Glutamatergic neuron (in vitro differentiated cells): ENCODE data around the gene DPEP2. TPM values are rescaled to one million over a fixed set of nuclear protein-coding genes. Genes with fewer than 3 reads are reported as not detected.
A peak's percentile ranks its signal among the peaks of the same experiment; 100 is the strongest.
"Not testable (repeated sequence)": the region's sequence is repeated elsewhere in the genome, so short reads cannot be mapped to it uniquely, and the experiment has no call there.

Experiments
- DNase-seq: peaks from one replicate; pipeline ENCODE4 v3.0.0; 2022
- H3K27ac Mint-ChIP-seq: one replicate; pipeline ENCODE4 v1.8.0; 2020; ENCODE audit warnings: mild to moderate bottlenecking, mixed read lengths, inconsistent platforms; ENCODE audit not compliant: unreplicated experiment
- H3K27me3 Mint-ChIP-seq: one replicate; pipeline ENCODE4 v1.8.0; 2020; ENCODE audit warnings: mild to moderate bottlenecking, moderate library complexity, mixed read lengths, inconsistent platforms; ENCODE audit not compliant: unreplicated experiment
- H3K36me3 Mint-ChIP-seq: one replicate; pipeline ENCODE4 v1.8.0; 2020; ENCODE audit warnings: mild to moderate bottlenecking, mixed read lengths, inconsistent platforms; ENCODE audit not compliant: unreplicated experiment
- H3K4me1 Mint-ChIP-seq: one replicate; pipeline ENCODE4 v1.8.0; 2020; ENCODE audit warnings: mild to moderate bottlenecking, low read depth, mixed read lengths, inconsistent platforms; ENCODE audit not compliant: unreplicated experiment
- H3K4me3 Mint-ChIP-seq: one replicate; pipeline ENCODE4 v1.8.0; 2020; ENCODE audit warnings: mild to moderate bottlenecking, mixed read lengths, inconsistent platforms; ENCODE audit not compliant: unreplicated experiment
- H3K9me3 Mint-ChIP-seq: one replicate; pipeline ENCODE4 v1.8.0; 2020; ENCODE audit warnings: mild to moderate bottlenecking, moderate library complexity, mixed read lengths, inconsistent platforms; ENCODE audit not compliant: unreplicated experiment
- long read RNA-seq: library from polyadenylated mRNA; unstranded; transcript quantifications from one replicate; pipeline ENCODE4 v2.0.0, GENCODE V29; 2020; ENCODE audit not compliant: unreplicated experiment
- total RNA-seq: library from RNA; stranded (reverse); fragmentation: NEBNext Ultra II Directional; extraction: Animal tissue kit (Norgen Biotek cat#: 25700); gene quantifications from one replicate; pipeline ENCODE4 v1.2.1, GENCODE V29; 2021; ENCODE audit not compliant: unreplicated experiment
- TF ChIP-seq, protein P1 (sequence below): fragments of 200-600 bp; sonication (generic); IDR thresholded peaks from one replicate; pipeline ENCODE4 v1.5.0; 2021; ENCODE audit not compliant: partially characterized antibody, unreplicated experiment

The DPEP2 gene, protein sequence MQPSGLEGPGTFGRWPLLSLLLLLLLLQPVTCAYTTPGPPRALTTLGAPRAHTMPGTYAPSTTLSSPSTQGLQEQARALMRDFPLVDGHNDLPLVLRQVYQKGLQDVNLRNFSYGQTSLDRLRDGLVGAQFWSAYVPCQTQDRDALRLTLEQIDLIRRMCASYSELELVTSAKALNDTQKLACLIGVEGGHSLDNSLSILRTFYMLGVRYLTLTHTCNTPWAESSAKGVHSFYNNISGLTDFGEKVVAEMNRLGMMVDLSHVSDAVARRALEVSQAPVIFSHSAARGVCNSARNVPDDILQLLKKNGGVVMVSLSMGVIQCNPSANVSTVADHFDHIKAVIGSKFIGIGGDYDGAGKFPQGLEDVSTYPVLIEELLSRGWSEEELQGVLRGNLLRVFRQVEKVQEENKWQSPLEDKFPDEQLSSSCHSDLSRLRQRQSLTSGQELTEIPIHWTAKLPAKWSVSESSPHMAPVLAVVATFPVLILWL
- total RNA-seq = not detected
- long read RNA-seq = 0 reads

GRCh38 chr16:67998779-67999688, at the start of gene DPEP2:
DPEP2 (minus strand) TSS chr16:67999484; CDS start chr16:67993212, 6,272 bp downstream.
- H3K4me1 Mint-ChIP-seq, H3K4me3 Mint-ChIP-seq, H3K9me3 Mint-ChIP-seq, DNase-seq, H3K27me3 Mint-ChIP-seq, H3K36me3 Mint-ChIP-seq, H3K27ac Mint-ChIP-seq: not testable (repeated sequence)

DNA sequence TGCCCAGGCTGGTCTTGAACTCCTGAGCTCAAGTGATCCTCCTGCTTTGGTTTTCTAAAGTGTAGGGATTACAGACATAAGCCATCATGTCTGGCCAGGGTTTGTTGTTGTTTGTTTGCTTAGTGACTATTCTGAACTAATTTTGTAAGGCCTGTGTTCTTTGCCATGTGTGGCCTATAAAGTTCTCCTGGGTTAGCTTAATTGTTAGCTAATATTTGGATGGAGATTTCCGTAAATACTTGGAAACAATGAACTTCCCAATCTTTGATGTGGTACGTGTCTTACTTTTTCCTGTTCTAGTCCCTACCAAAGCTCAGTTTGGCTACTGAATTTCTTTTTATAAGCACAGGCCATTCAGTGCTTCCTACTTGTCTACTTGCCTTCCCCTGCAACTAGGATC, 48.7 kb upstream of the DPEP2 start:
- Mint-ChIP-seq H3K4me1 (no peaks in the 10 kb centered on the region), H3K27me3 (no peaks in the 10 kb centered on the region), H3K27ac (no peak overlapping the region), H3K9me3 (no peaks in the 10 kb centered on the region), H3K4me3 (no peak overlapping the region), H3K36me3 (no peaks in the 10 kb centered on the region)
- TF ChIP-seq, protein P1, sequence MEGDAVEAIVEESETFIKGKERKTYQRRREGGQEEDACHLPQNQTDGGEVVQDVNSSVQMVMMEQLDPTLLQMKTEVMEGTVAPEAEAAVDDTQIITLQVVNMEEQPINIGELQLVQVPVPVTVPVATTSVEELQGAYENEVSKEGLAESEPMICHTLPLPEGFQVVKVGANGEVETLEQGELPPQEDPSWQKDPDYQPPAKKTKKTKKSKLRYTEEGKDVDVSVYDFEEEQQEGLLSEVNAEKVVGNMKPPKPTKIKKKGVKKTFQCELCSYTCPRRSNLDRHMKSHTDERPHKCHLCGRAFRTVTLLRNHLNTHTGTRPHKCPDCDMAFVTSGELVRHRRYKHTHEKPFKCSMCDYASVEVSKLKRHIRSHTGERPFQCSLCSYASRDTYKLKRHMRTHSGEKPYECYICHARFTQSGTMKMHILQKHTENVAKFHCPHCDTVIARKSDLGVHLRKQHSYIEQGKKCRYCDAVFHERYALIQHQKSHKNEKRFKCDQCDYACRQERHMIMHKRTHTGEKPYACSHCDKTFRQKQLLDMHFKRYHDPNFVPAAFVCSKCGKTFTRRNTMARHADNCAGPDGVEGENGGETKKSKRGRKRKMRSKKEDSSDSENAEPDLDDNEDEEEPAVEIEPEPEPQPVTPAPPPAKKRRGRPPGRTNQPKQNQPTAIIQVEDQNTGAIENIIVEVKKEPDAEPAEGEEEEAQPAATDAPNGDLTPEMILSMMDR = no peak
- DNase-seq = no peak

DNA sequence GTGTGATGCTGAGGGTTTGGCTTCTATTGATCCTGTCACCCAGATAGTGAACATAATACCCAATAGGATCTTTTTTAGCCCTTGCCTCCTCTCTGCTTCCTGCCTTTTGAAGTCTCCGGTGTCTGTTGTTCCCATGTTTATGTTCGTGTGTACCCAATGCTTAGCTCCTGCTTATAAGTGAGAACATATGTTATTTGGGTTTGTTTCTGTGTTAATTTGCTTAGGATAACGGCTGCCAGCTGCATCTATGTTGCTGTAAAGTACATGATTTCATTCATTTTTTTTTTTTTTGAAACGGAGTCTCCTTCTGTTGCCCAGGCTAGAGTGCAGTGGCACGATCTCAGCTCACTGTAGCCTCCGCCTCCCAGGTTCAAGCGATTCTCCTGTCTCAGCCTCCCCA, 46.8 kb upstream of the DPEP2 start:
- Mint-ChIP-seq H3K9me3 (no peaks in the 10 kb centered on the region), H3K27me3 (no peaks in the 10 kb centered on the region), H3K36me3 (no peaks in the 10 kb centered on the region), H3K27ac (peak overlapping the region; percentile 8), H3K4me3 (no peak overlapping the region), H3K4me1 (no peaks in the 10 kb centered on the region)
- DNase-seq = no peak
- TF ChIP-seq, protein P1 = no peak

- Mint-ChIP-seq H3K36me3 (peaks cover 5% of the 10 kb centered on the region), H3K4me3 (no peak overlapping the region), H3K4me1 (no peaks in the 10 kb centered on the region), H3K27me3 (peaks cover 3% of the 10 kb centered on the region), H3K27ac (no peak overlapping the region), H3K9me3 (no peaks in the 10 kb centered on the region)
- no peak for DNase-seq
- TF ChIP-seq, protein P1 = no peak
These were observed 42.5 kb upstream of the DPEP2 start for GRCh38 chr16:68041783-68042182.

DNA sequence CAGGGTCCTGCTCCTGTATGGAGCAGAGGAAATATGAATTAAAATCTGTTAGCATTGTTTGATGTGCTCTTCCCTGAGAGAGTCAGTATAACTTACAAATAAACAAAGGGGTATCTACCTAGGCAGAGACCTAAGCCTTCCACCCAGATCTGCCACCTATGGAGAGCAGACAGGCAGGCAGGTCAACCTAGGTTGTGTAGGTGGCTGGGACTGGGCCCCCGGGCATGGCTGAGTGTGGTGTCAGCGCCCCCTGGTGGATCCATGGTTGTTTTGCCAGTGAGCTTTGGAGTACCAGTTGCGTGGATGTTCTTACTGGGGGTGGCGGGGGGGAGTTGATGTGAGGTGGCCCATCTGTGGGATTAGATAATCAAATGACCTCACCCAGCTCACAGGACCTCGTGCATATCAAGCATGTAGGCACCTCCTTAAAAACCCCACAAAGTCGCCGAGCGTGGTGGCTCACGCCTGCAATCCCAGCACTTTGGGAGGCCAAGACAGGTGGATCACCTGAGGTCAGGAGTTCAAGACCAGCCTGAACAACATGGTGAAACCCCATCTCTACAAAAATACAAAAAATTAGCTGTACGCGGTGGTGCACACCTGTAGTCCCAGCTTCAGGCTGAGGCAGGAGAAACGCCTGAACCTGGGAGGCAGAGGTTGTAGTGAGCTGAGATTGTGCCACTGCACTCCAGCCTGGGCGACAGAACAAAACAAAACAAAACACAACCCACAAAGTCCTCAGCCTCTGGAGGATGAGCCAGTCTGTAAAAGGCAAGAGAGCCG, 41.4 kb upstream of the DPEP2 start:
- Mint-ChIP-seq H3K27ac (peak overlapping the region; percentile 28), H3K9me3 (no peaks in the 10 kb centered on the region), H3K4me1 (no peaks in the 10 kb centered on the region), H3K36me3 (peaks cover 5% of the 10 kb centered on the region), H3K27me3 (peaks cover 3% of the 10 kb centered on the region), H3K4me3 (no peak overlapping the region)
- TF ChIP-seq, protein P1 = peak; percentile 86
- DNase-seq = peak; percentile 86
